Gastrocnemius medialis (tissue), 4 donors: ENCODE data around the gene FOXJ2. TPM values are rescaled to one million over a fixed set of nuclear protein-coding genes. Genes with fewer than 3 reads are reported as not detected.

Experiments used
- ATAC-seq, 2 donors: fragments of 150-250 bp; one replicate each; pipeline ENCODE4 v1.9.1; 2016
- DNase-seq, 2 donors: peaks; one replicate each; pipeline ENCODE4 v3.0.0-alpha.2; 2019
- H3K27ac ChIP-seq, 4 donors: fragments of 200-600 bp; sonication (generic); 1 replicate in 1 of 4; 2 replicates in 3 of 4; pipeline ENCODE4 v1.5.1; 2016 to 2018; ENCODE audit warnings: mild to moderate bottlenecking in 2 of 4, moderate library complexity in 1 of 4
- H3K27me3 ChIP-seq, 3 donors: fragments of 200-600 bp; sonication (generic) in 2 of 3; 1 replicate in 1 of 3; 2 replicates in 2 of 3; pipeline versions ENCODE4 v1.5.1 to v1.6.0; 2016 to 2019; ENCODE audit warnings: mild to moderate bottlenecking in 1 of 3, moderate library complexity in 1 of 3
- H3K36me3 ChIP-seq, 2 donors: fragments of 200-600 bp; sonication (generic) in 1 of 2; one replicate each; pipeline ENCODE4 v1.5.1; 2017 to 2018
- H3K4me1 ChIP-seq, 2 donors: fragments of 200-600 bp; sonication (generic) in 1 of 2; one replicate each; pipeline ENCODE4 v1.5.1; 2016 to 2017; ENCODE audit warnings: mild to moderate bottlenecking in 2 of 2
- H3K4me3 ChIP-seq, 4 donors: fragments of 200-600 bp; sonication (generic) in 3 of 4; 1 replicate in 1 of 4; 2 replicates in 3 of 4; pipeline ENCODE4 v1.5.1; 2016 to 2019; ENCODE audit warnings: mild to moderate bottlenecking in 2 of 4
- H3K9me3 ChIP-seq, 3 donors: fragments of 200-600 bp; sonication (generic) in 2 of 3; 1 replicate in 1 of 3; 2 replicates in 2 of 3; pipeline ENCODE4 v1.5.1; 2016 to 2019
- POLR2A ChIP-seq, 2 donors: fragments of 450-650 bp; IDR thresholded peaks; one replicate each; pipeline ENCODE4 v1.6.1; 2017; ENCODE audit warnings: antibody characterized with exemption in 2 of 2, mild to moderate bottlenecking in 2 of 2, moderate library complexity in 2 of 2
- in situ Hi-C, 4 donors: fragments of 200-750 bp; cut with MboI; loops; one replicate each; pipeline versions ENCODE4 v1.15.0 to v1.8.0; 2017; ENCODE audit warnings: low sequenced_read_pairs in 4 of 4
- intact Hi-C: fragments of 100-400 bp; cut with DNase I; formaldehyde crosslinking; loops from one replicate; pipeline ENCODE4 v1.15.1; 2023; ENCODE audit warnings: low total_unique reads
- total RNA-seq, 4 donors: library from RNA; depleted of rRNA; stranded (reverse); fragments of >200 nt; gene quantifications; one replicate each; pipeline versions ENCODE4 v1.1.0 to v1.2.3, GENCODE V29; 2016
- TF ChIP-seq, protein P1 (sequence below), 5 experiments: fragments of 450-650 bp in 3 of 5; fragments of 200-600 bp in 2 of 5; sonication (generic) in 2 of 5; IDR thresholded peaks in 4 of 5; conservative IDR thresholded peaks in 1 of 5; 1 replicate in 4 of 5; 2 replicates in 1 of 5; pipeline ENCODE4 v1.5.1; 2016 to 2019; ENCODE audit warnings: antibody characterized with exemption in 5 of 5, mild to moderate bottlenecking in 3 of 5, moderate library complexity in 3 of 5

The FOXJ2 gene
- total RNA-seq, 4 donors from 2014 or later, result 14.3 to 28.0 (median 22.8) TPM

DNA sequence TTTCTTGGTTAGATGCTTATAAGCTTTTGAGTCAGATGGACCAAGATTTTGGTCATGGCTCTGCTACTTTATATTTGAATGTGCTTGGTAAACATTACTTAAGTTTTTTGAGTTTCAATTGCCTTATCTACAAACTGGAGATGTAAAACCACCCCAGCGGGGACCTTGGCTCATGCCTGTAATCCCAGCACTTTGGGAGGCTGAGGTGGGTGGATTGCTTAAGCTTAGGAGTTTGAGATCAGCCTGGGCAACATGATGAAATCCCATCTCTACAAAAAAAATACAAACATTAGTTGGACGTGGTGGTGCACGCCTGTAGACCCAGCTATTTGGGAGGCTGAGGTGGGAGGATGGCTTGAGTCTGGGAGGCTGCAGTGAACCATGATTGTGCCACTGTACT, 60.8 kb downstream of the FOXJ2 start:
- Histone ChIP-seq H3K4me3 (no peak overlapping the region), H3K36me3 (peaks cover 4 to 86% of the 10 kb centered on the region in 2 donors), H3K27me3 (no peaks in the 10 kb centered on the region), H3K9me3 (no peaks in the 10 kb centered on the region), H3K27ac (no peak overlapping the region), H3K4me1 (peaks cover 0 to 1% of the 10 kb centered on the region in 2 donors)
- in situ Hi-C loops, result no loop called here
- ATAC-seq (no peak), DNase-seq (no peak)
- intact Hi-C loops, result no loop called here
- no peak for TF ChIP-seq POLR2A (IDR thresholded peaks at IDR 0.05)
- TF ChIP-seq, protein P1, sequence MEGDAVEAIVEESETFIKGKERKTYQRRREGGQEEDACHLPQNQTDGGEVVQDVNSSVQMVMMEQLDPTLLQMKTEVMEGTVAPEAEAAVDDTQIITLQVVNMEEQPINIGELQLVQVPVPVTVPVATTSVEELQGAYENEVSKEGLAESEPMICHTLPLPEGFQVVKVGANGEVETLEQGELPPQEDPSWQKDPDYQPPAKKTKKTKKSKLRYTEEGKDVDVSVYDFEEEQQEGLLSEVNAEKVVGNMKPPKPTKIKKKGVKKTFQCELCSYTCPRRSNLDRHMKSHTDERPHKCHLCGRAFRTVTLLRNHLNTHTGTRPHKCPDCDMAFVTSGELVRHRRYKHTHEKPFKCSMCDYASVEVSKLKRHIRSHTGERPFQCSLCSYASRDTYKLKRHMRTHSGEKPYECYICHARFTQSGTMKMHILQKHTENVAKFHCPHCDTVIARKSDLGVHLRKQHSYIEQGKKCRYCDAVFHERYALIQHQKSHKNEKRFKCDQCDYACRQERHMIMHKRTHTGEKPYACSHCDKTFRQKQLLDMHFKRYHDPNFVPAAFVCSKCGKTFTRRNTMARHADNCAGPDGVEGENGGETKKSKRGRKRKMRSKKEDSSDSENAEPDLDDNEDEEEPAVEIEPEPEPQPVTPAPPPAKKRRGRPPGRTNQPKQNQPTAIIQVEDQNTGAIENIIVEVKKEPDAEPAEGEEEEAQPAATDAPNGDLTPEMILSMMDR (IDR thresholded peaks at IDR 0.05 in 4 of 5, conservative IDR thresholded peaks at IDR 0.05 in 1 of 5), result no peak

DNA sequence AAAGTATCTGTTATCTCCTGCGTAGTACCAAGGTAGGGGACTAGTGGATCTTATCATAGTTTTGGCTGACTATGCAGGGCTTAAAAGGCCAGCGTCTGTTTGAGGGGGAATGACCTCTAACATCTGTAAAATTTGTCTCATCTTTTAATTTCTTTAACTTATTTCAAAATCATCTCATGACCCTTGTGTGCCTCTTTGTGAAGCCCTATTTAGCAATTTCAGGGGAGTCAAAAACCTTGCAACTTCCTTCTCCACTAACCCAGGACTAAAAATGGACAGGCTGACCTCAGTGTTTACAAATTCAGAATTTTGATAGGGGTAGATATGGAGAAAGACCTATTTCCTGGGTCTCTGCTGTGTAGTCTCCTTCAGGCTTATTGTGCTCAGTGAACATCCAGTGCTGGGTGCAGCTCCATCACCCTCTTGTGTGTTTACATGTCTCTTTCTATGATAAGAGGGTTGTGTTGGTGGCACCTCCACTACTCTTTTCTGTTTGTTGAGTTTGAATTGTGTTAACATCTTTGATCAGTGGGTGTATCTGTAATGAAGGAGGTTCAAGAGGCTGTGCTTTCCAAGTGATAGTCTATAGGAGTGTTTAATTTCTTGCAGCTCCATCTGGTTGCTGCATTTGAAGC, 63.9 kb downstream of the FOXJ2 start:
- no peak overlapping the region for H3K27ac ChIP-seq
- in situ Hi-C loops (no loop called here), intact Hi-C loops (no loop called here)
- TF ChIP-seq POLR2A (IDR thresholded peaks at IDR 0.05), result no peak
- TF ChIP-seq, protein P1 (IDR thresholded peaks at IDR 0.05 in 4 of 5, conservative IDR thresholded peaks at IDR 0.05 in 1 of 5), result no peak
- H3K4me3 ChIP-seq, result no peak overlapping the region
- no peaks in the 10 kb centered on the region for H3K27me3 ChIP-seq
- H3K9me3 ChIP-seq, result no peaks in the 10 kb centered on the region
- no peaks in the 10 kb centered on the region for H3K4me1 ChIP-seq
- peaks cover 0 to 78% of the 10 kb centered on the region in 2 donors for H3K36me3 ChIP-seq
- ATAC-seq, result no peak
- no peak for DNase-seq

DNA sequence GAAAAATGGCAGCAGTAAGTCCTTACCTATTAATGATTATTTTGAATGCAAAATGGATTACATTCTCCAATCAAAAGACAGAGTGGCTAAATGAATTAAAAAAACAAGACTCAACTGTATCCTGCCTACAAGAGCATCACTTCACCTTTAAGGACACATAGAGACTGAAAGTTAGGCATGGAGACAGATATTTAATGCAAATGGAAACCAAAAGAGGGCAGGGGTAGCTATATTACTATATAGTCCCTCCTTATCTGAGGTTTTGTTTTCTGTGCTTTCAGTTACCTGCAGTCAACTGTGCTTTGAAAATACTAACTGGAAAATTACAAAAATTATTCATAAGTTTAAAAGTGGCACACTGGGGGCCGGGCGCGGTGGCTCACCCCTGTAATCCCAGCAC, 66.7 kb downstream of the FOXJ2 start:
- TF ChIP-seq, protein P1 (IDR thresholded peaks at IDR 0.05 in 4 of 5, conservative IDR thresholded peaks at IDR 0.05 in 1 of 5), result no peak
- TF ChIP-seq POLR2A (IDR thresholded peaks at IDR 0.05), result no peak
- H3K4me3 ChIP-seq, result no peak overlapping the region

More for the DNA sequence above, 66.7 kb downstream of the FOXJ2 start:
- Histone ChIP-seq H3K4me1 (no peaks in the 10 kb centered on the region), H3K9me3 (no peaks in the 10 kb centered on the region), H3K27me3 (no peaks in the 10 kb centered on the region), H3K36me3 (peaks cover 0 to 49% of the 10 kb centered on the region in 2 donors), H3K27ac (no peak overlapping the region)
- in situ Hi-C loops, result no loop called here
- DNase-seq (no peak), ATAC-seq (no peak)
- intact Hi-C loops, result no loop called here

Other genes with a start within 250 kb of the FOXJ2 start
- under 1 TPM in 1 of 4 donors, not detected in 3; 0.10 TPM for gene NANOG, start 243.3 kb upstream of the FOXJ2 start, total RNA-seq
- gene SLC2A14, start 159.8 kb upstream of the FOXJ2 start, total RNA-seq, result not detected
- gene SLC2A3, start 96.5 kb upstream of the FOXJ2 start, total RNA-seq, result 10 to 100 TPM; 19.3 to 27.2 (median 23.7) TPM
- 1 to 10 TPM in 3 of 4 donors, under 1 TPM in 1; 0.95 to 4.7 (median 2.4) TPM for gene C3AR1, start 33.6 kb downstream of the FOXJ2 start, total RNA-seq
- 10 to 100 TPM; 15.2 to 27.6 (median 15.8) TPM for gene NECAP1, start 49.6 kb downstream of the FOXJ2 start, total RNA-seq
- not detected for gene CLEC4A, start 90.9 kb downstream of the FOXJ2 start, total RNA-seq
- gene ZNF705A, start 124.3 kb downstream of the FOXJ2 start, total RNA-seq, result not detected
- gene FAM90A1, start 194.9 kb downstream of the FOXJ2 start, total RNA-seq, result not detected